SU-DHL-6 (cell line): ENCODE data around the gene PPFIBP2.

ENCODE experiments used
- H2AFZ ChIP-seq: fragments of 200-600 bp; sonication (generic); 2 replicates; pipeline ENCODE4 v1.6.1; 2014; ENCODE audit warnings: low read depth, mild to moderate bottlenecking, moderate library complexity, mixed read lengths, antibody characterized with exemption, low read length; ENCODE audit not compliant: severe bottlenecking
- H3F3A ChIP-seq: fragments of 200-600 bp; shearing (Covaris generic); 2 replicates; pipeline ENCODE4 v1.6.0; 2016; ENCODE audit warnings: antibody characterized with exemption, mild to moderate bottlenecking; ENCODE audit not compliant: insufficient read depth
- H3K27ac ChIP-seq: fragments of 200-600 bp; sonication (generic); 2 replicates; pipeline ENCODE4 v1.5.1; 2016; ENCODE audit warnings: low read depth, mild to moderate bottlenecking, low read length, moderate library complexity, mixed read lengths
- H3K27me3 ChIP-seq: fragments of 200-600 bp; sonication (generic), shearing (Covaris generic); 2 replicates; pipeline ENCODE4 v1.6.0; 2014; ENCODE audit warnings: mild to moderate bottlenecking, low read length
- H3K36me3 ChIP-seq: fragments of 200-600 bp; sonication (generic); 2 replicates; pipeline ENCODE4 v1.6.1; 2014; ENCODE audit warnings: mild to moderate bottlenecking, low read length, mixed read lengths
- H3K4me2 ChIP-seq: fragments of 300-600, 200-600 bp; shearing (Covaris generic), sonication (generic); 2 replicates; pipeline ENCODE4 v1.6.0; 2014; ENCODE audit warnings: low read length, low read depth, mild to moderate bottlenecking; ENCODE audit not compliant: poor library complexity, severe bottlenecking
- H3K4me3 ChIP-seq: fragments of 200-600 bp; sonication (generic); 2 replicates; pipeline ENCODE4 v1.5.1; 2014; ENCODE audit warnings: antibody characterized with exemption, low read length, mild to moderate bottlenecking, mixed read lengths; ENCODE audit not compliant: insufficient read depth, poor library complexity, severe bottlenecking
- H3K79me2 ChIP-seq: fragments of 200-600 bp; sonication (generic); 2 replicates; pipeline ENCODE4 v1.6.1; 2014; ENCODE audit warnings: mild to moderate bottlenecking, low read length, moderate library complexity; ENCODE audit not compliant: insufficient read depth
- H3K9ac ChIP-seq: fragments of 200-600 bp; sonication (generic); 2 replicates; pipeline ENCODE4 v1.7.0; 2014; ENCODE audit warnings: mild to moderate bottlenecking, low read length
- H3K9me2 ChIP-seq: fragments of 200-600 bp; sonication (generic); replicated peaks from 2 replicates; pipeline ENCODE4 v1.6.1; 2014; ENCODE audit warnings: low read length; ENCODE audit not compliant: insufficient read depth
- H3K9me3 ChIP-seq: fragments of 200-600 bp; sonication (generic); 2 replicates; pipeline ENCODE4 v1.6.1; 2014; ENCODE audit warnings: low read length, mixed read lengths; ENCODE audit not compliant: insufficient read depth
- H4K20me1 ChIP-seq: fragments of 200-600 bp; sonication (generic); 2 replicates; pipeline ENCODE4 v1.6.1; 2014; ENCODE audit warnings: low read depth, mild to moderate bottlenecking, antibody characterized with exemption, low read length, moderate library complexity, mixed read lengths
- CTCF ChIP-seq: fragments of 200-600 bp; sonication (generic); IDR thresholded peaks from one replicate; pipeline ENCODE4 v1.5.1; 2017; ENCODE audit warnings: antibody characterized with exemption, mild to moderate bottlenecking, low read length, moderate library complexity; ENCODE audit not compliant: insufficient read depth, poor library complexity, severe bottlenecking
- EZH2phosphoT487 ChIP-seq: fragments of 200-600 bp; sonication (generic), shearing (Covaris generic); conservative IDR thresholded peaks from 2 replicates; pipeline ENCODE4 v1.6.1; 2018; ENCODE audit warnings: mild to moderate bottlenecking, antibody characterized with exemption, low read length, moderate library complexity, mixed read lengths

PPFIBP2 gene

GRCh38 chr11:7665473-7666291 lies 151.9 kb downstream of the PPFIBP2 start:
- TF ChIP-seq EZH2phosphoT487 (no peak), CTCF (peak; percentile 96)
- Histone ChIP-seq H3K27ac (no peak overlapping the region), H2AFZ (no peak overlapping the region), H4K20me1 (no peaks in the 10 kb centered on the region), H3K9ac (no peak overlapping the region), H3K9me3 (no peaks in the 10 kb centered on the region), H3K9me2 (no peaks in the 10 kb centered on the region), H3K79me2 (no peaks in the 10 kb centered on the region), H3F3A (no peaks in the 10 kb centered on the region), H3K4me2 (no peak overlapping the region), H3K4me3 (no peak overlapping the region), H3K36me3 (no peaks in the 10 kb centered on the region), H3K27me3 (no peaks in the 10 kb centered on the region)

GRCh38 chr11:7666292-7666866 lies 152.6 kb downstream of the PPFIBP2 start:
- H3K9me3 ChIP-seq: no peaks in the 10 kb centered on the region
- no peaks in the 10 kb centered on the region for H3K79me2 ChIP-seq
- H2AFZ ChIP-seq: no peak overlapping the region
- no peaks in the 10 kb centered on the region for H3F3A ChIP-seq
- H3K36me3 ChIP-seq: no peaks in the 10 kb centered on the region
- no peaks in the 10 kb centered on the region for H3K27me3 ChIP-seq
- H3K9ac ChIP-seq: no peak overlapping the region
- H3K9me2 ChIP-seq: no peaks in the 10 kb centered on the region
- no peak overlapping the region for H3K27ac ChIP-seq
- no peak overlapping the region for H3K4me2 ChIP-seq
- no peak for TF ChIP-seq EZH2phosphoT487
- TF ChIP-seq CTCF: no peak
- H4K20me1 ChIP-seq: no peaks in the 10 kb centered on the region
- H3K4me3 ChIP-seq: no peak overlapping the region

GRCh38 chr11:7667460-7667859 lies 153.7 kb downstream of the PPFIBP2 start:
- Histone ChIP-seq H3K36me3 (no peaks in the 10 kb centered on the region), H4K20me1 (no peaks in the 10 kb centered on the region), H3K9me3 (no peaks in the 10 kb centered on the region), H3K79me2 (no peaks in the 10 kb centered on the region), H3K4me3 (no peak overlapping the region), H3K27ac (no peak overlapping the region), H3F3A (no peaks in the 10 kb centered on the region), H3K4me2 (no peak overlapping the region), H2AFZ (no peak overlapping the region), H3K9me2 (no peaks in the 10 kb centered on the region), H3K27me3 (no peaks in the 10 kb centered on the region), H3K9ac (no peak overlapping the region)
- no peak for TF ChIP-seq EZH2phosphoT487
- TF ChIP-seq CTCF: no peak
